ENCODE results near the gene TCF7L1.
"Not testable (repeated sequence)": the region's sequence is repeated elsewhere in the genome, so short reads cannot be mapped to it uniquely, and the experiment has no call there.

The TCF7L1 gene

GRCh38 chr2:85132834-85133637, at the start of gene TCF7L1:
Gene TCF7L1 (plus strand): TSS chr2:85133392. CDS start chr2:85133685, 293 bp downstream.
- peak in 1 of 2 donors; percentile 48 for DNase-seq

- DNase-seq, result no peak
Observed at GRCh38 chr2:85085563-85085962, 47.6 kb upstream of the TCF7L1 start.

- no peak for DNase-seq
Observed at GRCh38 chr2:85087541-85087940, 45.7 kb upstream of the TCF7L1 start.

- no peak for DNase-seq
Observed at GRCh38 chr2:85088921-85089320, 44.3 kb upstream of the TCF7L1 start.

- no peak for DNase-seq
Observed at GRCh38 chr2:85089585-85089984, 43.6 kb upstream of the TCF7L1 start.

- DNase-seq, result no peak
Observed at GRCh38 chr2:85091838-85092237, 41.4 kb upstream of the TCF7L1 start.

- DNase-seq, result no peak
Observed at GRCh38 chr2:85095094-85095493, 38.1 kb upstream of the TCF7L1 start.

- DNase-seq, result no peak
Observed at GRCh38 chr2:85096616-85097015, 36.6 kb upstream of the TCF7L1 start.

GRCh38 chr2:85104228-85104627, 29.0 kb upstream of the TCF7L1 start:
- DNase-seq, result no peak

- no peak for DNase-seq
Observed at GRCh38 chr2:85106489-85107180, 26.6 kb upstream of the TCF7L1 start.

- DNase-seq, result no peak
Observed at GRCh38 chr2:85110991-85111560, 22.1 kb upstream of the TCF7L1 start.

- DNase-seq, result no peak
Observed at GRCh38 chr2:85111819-85112281, 21.3 kb upstream of the TCF7L1 start.

GRCh38 chr2:85112906-85113625, 20.1 kb upstream of the TCF7L1 start:
- DNase-seq, result no peak

- no peak for DNase-seq
Observed at GRCh38 chr2:85114586-85115330, 18.4 kb upstream of the TCF7L1 start.

GRCh38 chr2:85116207-85116606, 17.0 kb upstream of the TCF7L1 start:
- no peak for DNase-seq

- no peak for DNase-seq
Observed at GRCh38 chr2:85119900-85120299, 13.3 kb upstream of the TCF7L1 start.

GRCh38 chr2:85120363-85120762, 12.8 kb upstream of the TCF7L1 start:
- DNase-seq, result no peak

GRCh38 chr2:85126462-85126861, 6.7 kb upstream of the TCF7L1 start:
- DNase-seq, result not testable (repeated sequence)

GRCh38 chr2:85129861-85130260, 3.3 kb upstream of the TCF7L1 start:
- no peak for DNase-seq

- no peak for DNase-seq
Observed at GRCh38 chr2:85130407-85130806, 2.8 kb upstream of the TCF7L1 start.

GRCh38 chr2:85131116-85131515, 2.1 kb upstream of the TCF7L1 start:
- peak; percentile 20 to 22 for DNase-seq

- no peak for DNase-seq
Observed at GRCh38 chr2:85132397-85132796, 795 bp upstream of the TCF7L1 start.
